ENCODE results near the gene SMIM32. TPM values are rescaled to one million over a fixed set of nuclear protein-coding genes. Genes with fewer than 3 reads are reported as not detected.

The SMIM32 gene
- total and polyA plus RNA-seq, 2 experiments from 2014 or later, result 0.27 to 0.56 TPM

- Histone ChIP-seq H3K9me2 (ENCODE audit: insufficient read depth) (no peaks in the 10 kb centered on the region), H3F3A (replicated peaks; ENCODE audit: low read depth) (0 out of 2 replicates have a peak, but pooled peaks cover 3% of the 10 kb centered on the region), H3K4me1 (ENCODE audit: insufficient read depth) (peaks cover 15% of the 10 kb centered on the region), H3K79me2 (replicated peaks; ENCODE audit: insufficient read depth) (no peaks in the 10 kb centered on the region), H4K20me1 (replicated peaks; ENCODE audit: insufficient read depth) (peaks cover 5% of the 10 kb centered on the region; the same call in 1 of the 2 replicates), H3K4me2 (no peak overlapping the region), H3K36me3 (ENCODE audit: insufficient read depth) (no peaks in the 10 kb centered on the region), H3K27ac (ENCODE audit: low read depth) (no peak overlapping the region), H3K4me3 (no peak overlapping the region), H3K27me3 (ENCODE audit: insufficient read depth) (peaks cover 100% of the 10 kb centered on the region), H2AFZ (no peak overlapping the region)
- no peak overlapping the region for H3K27ac Mint-ChIP-seq
- TF ChIP-seq ETS1 (IDR thresholded peaks at IDR 0.05) (no peak), NANOG (IDR thresholded peaks at IDR 0.05; ENCODE audit: borderline replicate concordance) (no peak), REST (IDR thresholded peaks at IDR 0.05; ENCODE audit: unreplicated experiment) (no peak), ZNF462 (CRISPR knock-in tag; IDR thresholded peaks at IDR 0.05) (no peak), EZH2phosphoT487 (IDR thresholded peaks at IDR 0.05; ENCODE audit: unreplicated experiment) (no peak), JUNB (IDR thresholded peaks at IDR 0.05; ENCODE audit: unreplicated experiment) (no peak), EZH2 (IDR thresholded peaks at IDR 0.05; ENCODE audit: low read depth, unreplicated experiment) (no peak), STAT1 (IDR thresholded peaks at IDR 0.05; ENCODE audit: unreplicated experiment) (no peak), ZNF114 (CRISPR knock-in tag; IDR thresholded peaks at IDR 0.05) (no peak), ZNF331 (CRISPR knock-in tag; IDR thresholded peaks at IDR 0.05; ENCODE audit: low read depth) (no peak), CTCF (conservative IDR thresholded peaks at IDR 0.05; ENCODE audit: low read depth in 2 of 2) (no peak), CREB1 (CRISPR knock-in tag; IDR thresholded peaks at IDR 0.05; ENCODE audit: low read depth) (no peak), POLR2AphosphoS5 (IDR thresholded peaks at IDR 0.05; ENCODE audit: low read depth) (no peak)
- H3K9me3 Mint-ChIP-seq, result no peaks in the 10 kb centered on the region
- DNase-seq (ENCODE audit: low spot score), result no peak
- H3K4me3 Mint-ChIP-seq, result no peak overlapping the region
- H3K4me1 Mint-ChIP-seq, result peaks cover 22% of the 10 kb centered on the region
- no peaks in the 10 kb centered on the region for H3K36me3 Mint-ChIP-seq (ENCODE audit: low read depth)
- H3K27me3 Mint-ChIP-seq (ENCODE audit: insufficient read depth, low read depth, poor library complexity), result peaks cover 82% of the 10 kb centered on the region
- no peak for ATAC-seq
These were observed 4.6 kb upstream of the SMIM32 start for GRCh38 chr5:136197462-136198142.

Data from GM23338 (cell line).